Coronary artery (tissue), 2 donors: ENCODE measurements around the gene MZF1.
A peak's percentile ranks its signal among the peaks of the same experiment; 100 is the strongest.
"Not testable (repeated sequence)": the region's sequence is repeated elsewhere in the genome, so short reads cannot be mapped to it uniquely, and the experiment has no call there.

ENCODE experiments used
- DNase-seq: peaks from one replicate; pipeline ENCODE4 v3.0.0-alpha.2; 2017; ENCODE audit warnings: low spot score
- H3K27ac ChIP-seq, 2 donors: fragments of 200-600 bp; sonication (generic); one replicate each; pipeline ENCODE4 v1.5.1; 2016 to 2019
- H3K4me3 ChIP-seq: fragments of 200-600 bp; sonication (generic); 2 replicates; pipeline ENCODE4 v1.5.1; 2016; ENCODE audit warnings: mild to moderate bottlenecking, moderate library complexity
- CTCF ChIP-seq: fragments of 200-600 bp; sonication (generic); IDR thresholded peaks from one replicate; pipeline ENCODE4 v1.5.1; 2019; ENCODE audit warnings: antibody characterized with exemption

The MZF1 gene

GRCh38 chr19:58547323-58548312 lies 25.5 kb downstream of the MZF1 start:
- H3K4me3 ChIP-seq, result no peak overlapping the region
- no peak for TF ChIP-seq CTCF
- DNase-seq, result no peak
- no peak overlapping the region for H3K27ac ChIP-seq

- Histone ChIP-seq H3K27ac (peak overlapping the region; percentile 93 to 99), H3K4me3 (peak overlapping the region; percentile 97)
- no peak for TF ChIP-seq CTCF
- no peak for DNase-seq
Observed at GRCh38 chr19:58546019-58546530, 27.1 kb downstream of the MZF1 start.

- H3K27ac ChIP-seq, result peak overlapping the region; percentile 93 to 99
Observed at GRCh38 chr19:58545286-58546018, 27.7 kb downstream of the MZF1 start.

DNA sequence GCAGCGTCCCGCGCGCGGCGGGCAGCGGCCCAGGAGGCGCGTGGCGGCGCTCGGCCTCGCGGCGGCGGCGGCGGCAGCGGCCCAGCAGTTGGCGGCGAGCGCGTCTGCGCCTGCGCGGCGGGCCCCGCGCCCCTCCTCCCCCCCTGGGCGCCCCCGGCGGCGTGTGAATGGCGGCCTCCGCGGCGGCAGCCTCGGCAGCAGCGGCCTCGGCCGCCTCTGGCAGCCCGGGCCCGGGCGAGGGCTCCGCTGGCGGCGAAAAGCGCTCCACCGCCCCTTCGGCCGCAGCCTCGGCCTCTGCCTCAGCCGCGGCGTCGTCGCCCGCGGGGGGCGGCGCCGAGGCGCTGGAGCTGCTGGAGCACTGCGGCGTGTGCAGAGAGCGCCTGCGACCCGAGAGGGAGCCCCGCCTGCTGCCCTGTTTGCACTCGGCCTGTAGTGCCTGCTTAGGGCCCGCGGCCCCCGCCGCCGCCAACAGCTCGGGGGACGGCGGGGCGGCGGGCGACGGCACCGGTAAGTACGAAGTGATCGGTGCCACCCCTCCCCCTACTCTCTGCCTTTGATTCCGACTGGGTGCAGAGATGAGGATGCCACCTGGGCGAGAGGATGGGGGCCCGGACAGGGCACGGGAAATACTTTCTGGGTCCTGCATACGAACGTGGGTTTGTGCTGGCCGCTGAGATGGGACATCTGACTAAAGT lies 28.4 kb downstream of the MZF1 start:
- no peak for DNase-seq
- no peak for TF ChIP-seq CTCF
- peak overlapping the region; percentile 93 to 99 for H3K27ac ChIP-seq
- H3K4me3 ChIP-seq, result peak overlapping the region; percentile 97

More at GRCh38 chr19:58545286-58546018, 27.7 kb downstream of the MZF1 start:
- DNase-seq, result no peak
- TF ChIP-seq CTCF, result no peak
- H3K4me3 ChIP-seq, result peak overlapping the region; percentile 97

- H3K27ac ChIP-seq, result peak within 1 kb of the TSS; percentile 93 to 99
- peak; percentile 98 for DNase-seq
- H3K4me3 ChIP-seq, result peak within 1 kb of the TSS; percentile 97
- TF ChIP-seq CTCF, result no peak
Observed at GRCh38 chr19:58543826-58544590, 29.1 kb downstream of the MZF1 start, which contains the start of gene TRIM28. Gene TRIM28 (plus strand): TSS chr19:58544064. CDS start chr19:58544758, 694 bp downstream.

DNA sequence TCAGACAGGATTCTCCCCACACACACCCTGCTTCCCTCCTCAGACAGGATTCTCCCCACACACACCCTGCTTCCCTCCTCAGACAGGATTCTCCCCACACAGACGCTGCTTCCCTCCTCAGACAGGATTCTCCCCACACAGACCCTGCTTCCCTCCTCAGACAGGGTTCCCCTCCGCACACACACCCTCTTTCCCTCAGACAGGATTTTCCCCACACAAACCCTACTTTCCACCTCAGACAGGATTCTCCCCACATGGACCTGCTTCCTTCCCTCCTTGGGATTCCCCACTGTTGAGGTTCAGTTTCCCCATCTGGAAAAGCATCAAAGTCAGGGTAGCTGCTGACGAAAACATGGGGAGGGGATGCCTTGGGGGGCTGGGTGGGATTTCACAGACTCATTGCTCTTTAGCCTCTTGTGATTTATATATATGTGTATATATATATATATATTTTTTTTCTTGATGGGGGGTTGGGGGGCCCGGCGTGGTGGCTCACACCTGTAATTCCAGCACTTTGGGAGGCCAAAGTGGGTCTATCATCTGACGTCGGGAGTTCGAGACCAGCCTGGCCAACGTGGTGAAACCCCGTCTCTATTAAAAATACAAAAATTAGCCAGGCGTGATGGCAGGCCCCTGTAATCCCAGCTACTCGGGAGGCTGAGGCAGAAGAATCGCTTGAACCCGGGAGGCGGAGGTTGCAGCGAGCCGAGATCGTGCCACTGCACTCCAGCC lies 30.3 kb downstream of the MZF1 start:
- not testable (repeated sequence) for DNase-seq
- H3K27ac ChIP-seq, result peak overlapping the region; percentile 93 to 99
- peak overlapping the region; percentile 97 for H3K4me3 ChIP-seq

- not testable (repeated sequence) for DNase-seq, H3K4me3 ChIP-seq, H3K27ac ChIP-seq
Observed at GRCh38 chr19:58539169-58539559, 34.0 kb downstream of the MZF1 start.
